ENCODE results near the gene USP32.

Gene USP32

DNA sequence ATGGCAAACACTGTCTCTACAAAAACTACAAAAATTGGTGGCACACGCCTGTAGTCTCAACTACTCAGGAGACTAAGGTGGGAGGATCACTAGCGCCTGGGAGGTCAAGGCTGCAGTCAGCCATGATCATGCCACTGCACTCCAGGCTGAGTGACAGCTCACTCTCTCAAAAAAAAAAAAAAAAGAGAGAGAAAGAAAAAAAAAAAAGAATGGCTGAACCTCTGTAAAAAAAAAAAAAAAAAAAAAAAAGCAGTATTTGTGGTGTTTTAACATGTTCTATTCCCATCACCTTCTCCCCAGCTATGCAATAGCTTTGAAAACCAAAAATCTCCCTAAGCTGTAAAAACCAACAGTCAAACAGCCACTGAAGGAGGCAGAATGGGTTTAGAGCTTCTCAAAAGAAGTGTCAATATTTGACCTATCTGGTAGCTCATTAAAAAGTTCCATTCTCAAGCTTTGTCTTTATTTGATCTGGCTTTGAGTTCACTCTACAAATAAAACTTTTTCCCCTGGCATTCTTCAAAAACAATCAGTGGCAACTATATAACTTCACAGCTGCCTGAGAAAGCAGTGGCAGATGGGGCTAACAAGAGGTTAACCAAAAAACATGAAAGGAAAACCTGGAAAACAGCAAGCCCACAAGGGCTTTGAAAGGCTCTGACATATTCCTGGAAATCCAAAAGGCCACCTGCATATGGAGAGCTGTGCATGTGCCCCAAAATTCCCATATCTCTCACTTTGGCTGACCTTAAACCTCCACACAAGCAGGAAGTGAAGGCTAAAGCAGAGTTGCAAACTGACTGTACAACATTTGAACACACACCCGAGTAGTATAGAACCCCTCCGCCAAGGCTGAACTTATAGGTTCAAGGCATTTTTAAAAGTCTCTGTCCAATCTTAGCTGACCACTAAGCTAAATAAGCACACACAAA lies 36.0 kb downstream of the USP32 start:
- no peak for TF ChIP-seq CTCF (IDR thresholded peaks at IDR 0.05; ENCODE audit: insufficient read depth, low read depth, low read length, missing control alignments)
- peak; percentile 27 for DNase-seq (ENCODE audit: low read depth)
- peak overlapping the region; percentile 17; the same call in 1 of the 2 replicates for H3K4me3 ChIP-seq (ENCODE audit: low read depth, low read length)

DNA sequence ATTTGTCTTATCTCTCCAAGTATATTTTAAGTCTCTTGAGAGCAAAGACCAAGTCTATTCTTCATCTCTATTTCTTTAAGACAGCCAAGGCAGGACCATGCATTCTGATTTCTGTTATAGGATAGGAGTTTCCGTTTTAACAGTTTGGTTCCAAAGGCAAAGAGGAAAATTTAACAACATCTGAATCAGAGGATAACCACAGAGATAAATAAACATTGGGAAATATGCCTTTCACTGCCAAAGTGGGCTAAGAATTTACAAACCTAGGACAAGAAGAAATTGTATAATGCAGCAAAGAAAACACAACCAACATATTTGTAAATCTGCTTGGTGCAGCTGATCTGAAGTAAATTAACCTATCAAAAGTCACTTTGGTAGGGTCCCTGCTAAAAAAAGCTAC lies 37.7 kb downstream of the USP32 start:
- no peak for DNase-seq (ENCODE audit: low read depth)
- H3K4me3 ChIP-seq (ENCODE audit: low read depth, low read length) = no peak overlapping the region
- no peak for TF ChIP-seq CTCF (IDR thresholded peaks at IDR 0.05; ENCODE audit: insufficient read depth, low read depth, low read length, missing control alignments)

DNA sequence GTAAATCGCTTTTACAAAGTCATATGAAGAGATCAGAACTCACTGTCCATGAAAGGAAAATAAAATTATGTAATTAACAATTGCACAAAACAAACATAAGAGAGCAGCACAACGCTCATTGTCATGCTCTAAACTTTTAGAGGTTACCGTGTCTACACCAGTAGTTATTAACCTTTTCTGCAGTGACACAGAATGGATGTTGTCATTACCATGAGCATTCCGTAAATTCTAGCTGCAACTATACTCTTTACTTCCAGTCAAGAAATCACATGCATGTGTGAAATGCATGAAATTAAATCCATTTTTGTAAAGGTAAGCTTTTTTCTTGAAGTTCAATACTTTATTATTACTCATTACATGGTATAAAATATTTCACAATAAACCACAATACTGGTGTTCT lies 38.2 kb downstream of the USP32 start:
- DNase-seq (ENCODE audit: low read depth) = no peak
- no peak overlapping the region for H3K4me3 ChIP-seq (ENCODE audit: low read depth, low read length)
- TF ChIP-seq CTCF (IDR thresholded peaks at IDR 0.05; ENCODE audit: insufficient read depth, low read depth, low read length, missing control alignments) = no peak

DNA sequence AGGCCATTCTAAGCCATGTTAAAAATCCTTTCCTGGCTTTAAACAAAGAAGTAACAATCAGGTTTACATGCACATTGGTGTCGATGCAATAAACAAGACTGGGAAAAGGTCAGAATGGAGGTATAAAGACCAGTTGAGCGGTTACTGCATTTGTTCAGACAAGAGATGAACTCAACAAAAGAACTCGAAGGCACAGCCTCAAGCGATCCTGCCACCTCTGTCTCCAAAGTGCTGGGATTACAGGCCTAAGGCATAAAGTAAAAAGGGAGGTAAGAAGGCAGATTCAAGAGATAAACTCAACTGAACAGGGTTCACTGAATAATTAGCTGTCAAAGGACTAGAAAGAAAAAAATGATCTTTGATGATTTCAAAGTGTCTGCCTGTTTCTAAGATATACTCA lies 39.4 kb downstream of the USP32 start:
- TF ChIP-seq CTCF (IDR thresholded peaks at IDR 0.05; ENCODE audit: insufficient read depth, low read depth, low read length, missing control alignments) = no peak
- DNase-seq (ENCODE audit: low read depth) = no peak
- H3K4me3 ChIP-seq (ENCODE audit: low read depth, low read length) = no peak overlapping the region

DNA sequence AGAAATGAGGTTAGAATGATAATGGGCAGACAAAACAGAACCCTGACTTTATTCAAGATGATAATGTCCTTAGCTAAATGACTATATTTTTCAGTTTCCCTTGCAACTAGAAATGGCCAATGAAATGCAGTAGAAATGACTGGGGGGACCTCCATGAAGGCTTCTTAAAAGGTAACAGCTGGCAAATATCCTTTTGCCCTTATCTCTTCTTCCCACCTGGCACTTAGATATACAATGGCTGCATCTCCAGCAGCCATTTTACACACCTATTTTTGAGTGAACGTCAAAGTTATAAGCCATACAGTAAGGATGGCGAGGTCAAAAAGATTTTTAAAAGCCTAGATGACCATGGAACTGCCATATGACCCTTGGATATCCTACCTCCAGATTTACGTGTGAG lies 39.9 kb downstream of the USP32 start:
- no peak for TF ChIP-seq CTCF (IDR thresholded peaks at IDR 0.05; ENCODE audit: insufficient read depth, low read depth, low read length, missing control alignments)
- no peak overlapping the region for H3K4me3 ChIP-seq (ENCODE audit: low read depth, low read length)
- DNase-seq (ENCODE audit: low read depth) = no peak

- DNase-seq (ENCODE audit: low read depth) = no peak
- H3K4me3 ChIP-seq (ENCODE audit: low read depth, low read length) = no peak overlapping the region
- no peak for TF ChIP-seq CTCF (IDR thresholded peaks at IDR 0.05; ENCODE audit: insufficient read depth, low read depth, low read length, missing control alignments)
These were observed 40.8 kb downstream of the USP32 start for GRCh38 chr17:60351012-60351695.
